Ramos (cell line): ENCODE results near the gene GALNT2.

Experiments used
- in situ Hi-C: fragments of 300-500 bp; cut with MboI; formaldehyde crosslinking; loops from one replicate; pipeline ENCODE4 v1.14.3; 2022; ENCODE audit warnings: low sequenced_read_pairs; ENCODE audit not compliant: unreplicated experiment

The GALNT2 gene

GRCh38 chr1:230049731-230050130 lies 17.3 kb upstream of the GALNT2 start:
- in situ Hi-C loops: no loop called here

GRCh38 chr1:230050973-230051735 lies 15.9 kb upstream of the GALNT2 start:
- in situ Hi-C loops: no loop called here

GRCh38 chr1:230052018-230052417 lies 15.0 kb upstream of the GALNT2 start:
- in situ Hi-C loops: no loop called here

- in situ Hi-C loops: no loop called here
Observed at GRCh38 chr1:230052665-230053064, 14.4 kb upstream of the GALNT2 start.

GRCh38 chr1:230054092-230054749 lies 12.8 kb upstream of the GALNT2 start:
- in situ Hi-C loops: no loop called here

GRCh38 chr1:230056098-230056497 lies 10.9 kb upstream of the GALNT2 start:
- in situ Hi-C loops: no loop called here

- in situ Hi-C loops: no loop called here
Observed at GRCh38 chr1:230057100-230057499, 9.9 kb upstream of the GALNT2 start.

- in situ Hi-C loops: no loop called here
Observed at GRCh38 chr1:230057681-230058565, 9.1 kb upstream of the GALNT2 start.

- in situ Hi-C loops: no loop called here
Observed at GRCh38 chr1:230058626-230059025, 8.4 kb upstream of the GALNT2 start.

- in situ Hi-C loops: no loop called here
Observed at GRCh38 chr1:230061801-230062200, 5.2 kb upstream of the GALNT2 start.

- in situ Hi-C loops: no loop called here
Observed at GRCh38 chr1:230062521-230062920, 4.5 kb upstream of the GALNT2 start.

- in situ Hi-C loops: no loop called here
Observed at GRCh38 chr1:230064283-230064682, 2.8 kb upstream of the GALNT2 start.

GRCh38 chr1:230065161-230065560 lies 1.9 kb upstream of the GALNT2 start:
- in situ Hi-C loops: no loop called here

- in situ Hi-C loops: no loop called here
Observed at GRCh38 chr1:230065571-230065970, 1.5 kb upstream of the GALNT2 start.

GRCh38 chr1:230066031-230066430 lies 1.0 kb upstream of the GALNT2 start:
- in situ Hi-C loops: no loop called here

- in situ Hi-C loops: no loop called here
Observed at GRCh38 chr1:230067419-230067870, 407 bp downstream of the GALNT2 start.

- in situ Hi-C loops: no loop called here
Observed at GRCh38 chr1:230067871-230068620, 1.0 kb downstream of the GALNT2 start.

GRCh38 chr1:230068621-230068873 lies 1.5 kb downstream of the GALNT2 start:
- in situ Hi-C loops: no loop called here

GRCh38 chr1:230068952-230069684 lies 2.1 kb downstream of the GALNT2 start:
- in situ Hi-C loops: no loop called here

GRCh38 chr1:230069796-230070195 lies 2.8 kb downstream of the GALNT2 start:
- in situ Hi-C loops: no loop called here
